ENCODE data around the gene TMEM127.
"Not testable (repeated sequence)": the region's sequence is repeated elsewhere in the genome, so short reads cannot be mapped to it uniquely, and the experiment has no call there.

The TMEM127 gene

GRCh38 chr2:96262306-96262705, 3.5 kb downstream of the TMEM127 start:
- no peak for DNase-seq

GRCh38 chr2:96261328-96262003, 4.3 kb downstream of the TMEM127 start:
- DNase-seq: no peak

- DNase-seq: peak; percentile 64
These were observed 5.2 kb downstream of the TMEM127 start for GRCh38 chr2:96260387-96261260.

GRCh38 chr2:96259497-96259921, 6.3 kb downstream of the TMEM127 start:
- no peak for DNase-seq

GRCh38 chr2:96258166-96259022, 7.4 kb downstream of the TMEM127 start:
- no peak for DNase-seq

- not testable (repeated sequence) for DNase-seq
These were observed 8.1 kb downstream of the TMEM127 start for GRCh38 chr2:96257744-96258143.

- DNase-seq: no peak
These were observed 9.1 kb downstream of the TMEM127 start for GRCh38 chr2:96256611-96257113.

GRCh38 chr2:96254571-96254970, 11.2 kb downstream of the TMEM127 start:
- no peak for DNase-seq

- DNase-seq: no peak
These were observed 12.8 kb downstream of the TMEM127 start for GRCh38 chr2:96253006-96253405.

- DNase-seq: no peak
These were observed 13.3 kb downstream of the TMEM127 start for GRCh38 chr2:96252526-96252925.

- peak; percentile 35 for DNase-seq
These were observed 14.0 kb downstream of the TMEM127 start for GRCh38 chr2:96251721-96252292.

- no peak for DNase-seq
These were observed 15.6 kb downstream of the TMEM127 start for GRCh38 chr2:96250188-96250587.

- DNase-seq: no peak
These were observed 16.1 kb downstream of the TMEM127 start for GRCh38 chr2:96249654-96250053.

- no peak for DNase-seq
These were observed 17.2 kb downstream of the TMEM127 start for GRCh38 chr2:96248624-96249023.

- no peak for DNase-seq
These were observed 17.9 kb downstream of the TMEM127 start for GRCh38 chr2:96247896-96248295.

- no peak for DNase-seq
These were observed 18.8 kb downstream of the TMEM127 start for GRCh38 chr2:96247009-96247408.

GRCh38 chr2:96245609-96246390, 20.0 kb downstream of the TMEM127 start:
- peak; percentile 73 for DNase-seq

GRCh38 chr2:96243843-96244242, 22.0 kb downstream of the TMEM127 start:
- no peak for DNase-seq

GRCh38 chr2:96241900-96242611, 23.7 kb downstream of the TMEM127 start:
- DNase-seq: peak; percentile 78

GRCh38 chr2:96241227-96241626, 24.6 kb downstream of the TMEM127 start:
- DNase-seq: no peak

Measured in CD4-positive, alpha-beta T cell treated with Interleukin-15 for 1 hour (primary cell).